Choroid plexus epithelial cell (primary cell): ENCODE results near the gene SMIM32.

Experiments
- DNase-seq: peaks from one replicate; pipeline ENCODE4 v3.0.0-alpha.2; 2010; ENCODE audit warnings: low read depth
- H3K4me3 ChIP-seq: 2 replicates; pipeline ENCODE4 v1.5.1; 2011; ENCODE audit warnings: low read depth, mild to moderate bottlenecking, control low read depth, low read length, moderate library complexity
- TF ChIP-seq, protein P1 (sequence below): conservative IDR thresholded peaks from 2 replicates; pipeline ENCODE4 v1.5.1; 2011; ENCODE audit warnings: low read depth, mild to moderate bottlenecking, control low read depth, inconsistent platforms, low read length, moderate library complexity

The SMIM32 gene

DNA sequence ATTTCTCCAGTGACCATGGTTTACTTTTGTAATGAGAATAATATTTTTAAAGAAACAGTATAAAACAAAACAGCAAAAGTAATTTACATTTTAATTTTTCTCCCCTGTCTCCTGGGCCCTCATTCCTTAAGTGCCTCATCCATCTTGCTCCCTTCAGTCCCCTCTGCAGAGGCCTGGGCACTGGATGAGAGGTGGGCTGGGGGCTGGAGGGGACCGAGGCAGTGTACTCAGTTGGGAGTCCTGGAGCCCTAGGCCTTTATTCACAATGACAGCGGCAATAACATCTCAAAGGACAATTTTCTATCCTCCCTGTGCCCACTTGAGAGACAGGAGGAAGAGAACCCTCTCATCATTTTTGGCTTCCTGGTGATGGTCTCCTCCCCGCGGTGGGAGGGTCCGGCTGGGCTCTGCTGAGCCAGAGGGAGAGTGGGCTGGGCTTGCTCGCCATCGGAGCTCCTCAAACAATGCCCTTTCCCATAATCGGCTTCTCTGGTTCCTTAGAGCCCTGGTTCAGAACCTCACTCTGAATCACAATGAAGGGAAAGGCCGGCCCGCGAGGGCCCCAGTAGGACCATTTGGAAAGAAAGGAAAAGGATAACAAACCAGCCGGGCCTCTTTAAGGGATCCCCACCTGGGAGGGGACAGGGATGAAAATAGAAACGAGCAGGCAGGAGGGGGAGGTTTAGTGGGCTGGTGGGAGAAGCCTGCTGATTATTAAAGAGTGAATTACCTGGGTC lies 9.7 kb upstream of the SMIM32 start:
- H3K4me3 ChIP-seq = no peak overlapping the region
- DNase-seq = no peak
- TF ChIP-seq, protein P1, sequence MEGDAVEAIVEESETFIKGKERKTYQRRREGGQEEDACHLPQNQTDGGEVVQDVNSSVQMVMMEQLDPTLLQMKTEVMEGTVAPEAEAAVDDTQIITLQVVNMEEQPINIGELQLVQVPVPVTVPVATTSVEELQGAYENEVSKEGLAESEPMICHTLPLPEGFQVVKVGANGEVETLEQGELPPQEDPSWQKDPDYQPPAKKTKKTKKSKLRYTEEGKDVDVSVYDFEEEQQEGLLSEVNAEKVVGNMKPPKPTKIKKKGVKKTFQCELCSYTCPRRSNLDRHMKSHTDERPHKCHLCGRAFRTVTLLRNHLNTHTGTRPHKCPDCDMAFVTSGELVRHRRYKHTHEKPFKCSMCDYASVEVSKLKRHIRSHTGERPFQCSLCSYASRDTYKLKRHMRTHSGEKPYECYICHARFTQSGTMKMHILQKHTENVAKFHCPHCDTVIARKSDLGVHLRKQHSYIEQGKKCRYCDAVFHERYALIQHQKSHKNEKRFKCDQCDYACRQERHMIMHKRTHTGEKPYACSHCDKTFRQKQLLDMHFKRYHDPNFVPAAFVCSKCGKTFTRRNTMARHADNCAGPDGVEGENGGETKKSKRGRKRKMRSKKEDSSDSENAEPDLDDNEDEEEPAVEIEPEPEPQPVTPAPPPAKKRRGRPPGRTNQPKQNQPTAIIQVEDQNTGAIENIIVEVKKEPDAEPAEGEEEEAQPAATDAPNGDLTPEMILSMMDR = no peak

DNA sequence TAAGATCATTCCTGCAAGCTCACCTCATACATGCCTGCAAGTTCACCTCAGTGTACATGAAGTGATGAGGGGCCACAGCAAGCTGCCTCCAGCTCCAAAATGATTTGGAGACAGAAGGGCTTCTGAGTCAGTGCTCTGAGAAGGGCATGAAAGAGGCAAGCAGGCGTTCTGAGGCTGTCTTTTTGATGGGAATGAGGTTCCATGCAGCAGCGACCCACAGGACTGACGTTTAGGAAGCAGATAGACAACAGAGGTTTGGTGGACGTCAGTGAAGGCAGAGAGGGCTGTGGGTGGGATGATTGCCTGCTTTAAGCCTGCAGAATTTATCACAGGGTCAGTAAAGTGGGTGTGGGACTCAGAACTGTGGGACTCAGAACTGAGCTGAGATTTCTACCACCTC lies 8.9 kb upstream of the SMIM32 start:
- DNase-seq = no peak
- TF ChIP-seq, protein P1 = no peak
- no peak overlapping the region for H3K4me3 ChIP-seq

DNA sequence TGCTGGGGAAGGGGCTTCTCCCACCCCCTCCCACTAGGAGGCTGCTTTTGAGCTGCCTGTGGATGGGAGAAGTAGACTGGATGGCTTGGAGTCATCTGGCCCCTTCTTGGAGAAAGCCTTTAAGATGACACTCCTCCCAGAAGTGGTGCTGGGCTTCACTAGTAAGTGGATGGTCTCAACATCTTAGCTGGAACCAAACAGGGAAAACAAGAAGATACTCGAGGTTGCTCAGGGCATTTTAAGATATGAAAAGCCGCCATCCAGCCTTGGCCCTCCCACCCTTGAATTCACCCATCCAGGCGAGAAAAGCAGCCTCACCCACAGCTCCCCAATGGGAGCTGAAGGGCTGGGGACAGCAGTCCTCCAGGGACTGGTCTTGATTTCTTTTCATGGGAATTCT lies 7.8 kb upstream of the SMIM32 start:
- TF ChIP-seq, protein P1 = no peak

GRCh38 chr5:136200130-136200529 lies 7.2 kb upstream of the SMIM32 start:
- no peak for DNase-seq
- TF ChIP-seq, protein P1 = no peak
- H3K4me3 ChIP-seq = no peak overlapping the region

More for the DNA sequence above, 7.8 kb upstream of the SMIM32 start:
- DNase-seq = no peak
- H3K4me3 ChIP-seq = no peak overlapping the region

DNA sequence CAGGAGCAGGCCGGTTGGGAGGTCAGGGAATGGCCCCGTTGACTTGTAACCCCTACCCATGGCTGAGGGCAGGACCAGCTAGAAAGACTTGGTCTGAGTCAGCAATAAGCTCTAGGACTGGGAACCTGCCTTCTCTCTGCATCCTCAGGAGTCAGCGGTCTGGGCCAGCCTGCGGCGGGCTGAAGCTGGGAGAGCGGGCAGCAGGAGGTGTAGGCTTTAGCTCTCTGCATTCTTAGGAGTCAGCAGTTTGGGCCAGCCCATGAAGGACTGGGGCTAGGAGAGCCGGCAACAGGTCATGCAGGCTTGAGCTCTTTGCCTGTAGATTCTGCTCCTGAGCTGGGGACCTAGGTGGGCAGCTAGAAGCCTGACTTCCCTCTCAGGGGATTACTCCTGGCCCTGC lies 6.4 kb upstream of the SMIM32 start:
- H3K4me3 ChIP-seq = no peak overlapping the region
- TF ChIP-seq, protein P1 = no peak
- no peak for DNase-seq

GRCh38 chr5:136198453-136198852 lies 5.5 kb upstream of the SMIM32 start:
- TF ChIP-seq, protein P1 = no peak
- H3K4me3 ChIP-seq = no peak overlapping the region
- no peak for DNase-seq

DNA sequence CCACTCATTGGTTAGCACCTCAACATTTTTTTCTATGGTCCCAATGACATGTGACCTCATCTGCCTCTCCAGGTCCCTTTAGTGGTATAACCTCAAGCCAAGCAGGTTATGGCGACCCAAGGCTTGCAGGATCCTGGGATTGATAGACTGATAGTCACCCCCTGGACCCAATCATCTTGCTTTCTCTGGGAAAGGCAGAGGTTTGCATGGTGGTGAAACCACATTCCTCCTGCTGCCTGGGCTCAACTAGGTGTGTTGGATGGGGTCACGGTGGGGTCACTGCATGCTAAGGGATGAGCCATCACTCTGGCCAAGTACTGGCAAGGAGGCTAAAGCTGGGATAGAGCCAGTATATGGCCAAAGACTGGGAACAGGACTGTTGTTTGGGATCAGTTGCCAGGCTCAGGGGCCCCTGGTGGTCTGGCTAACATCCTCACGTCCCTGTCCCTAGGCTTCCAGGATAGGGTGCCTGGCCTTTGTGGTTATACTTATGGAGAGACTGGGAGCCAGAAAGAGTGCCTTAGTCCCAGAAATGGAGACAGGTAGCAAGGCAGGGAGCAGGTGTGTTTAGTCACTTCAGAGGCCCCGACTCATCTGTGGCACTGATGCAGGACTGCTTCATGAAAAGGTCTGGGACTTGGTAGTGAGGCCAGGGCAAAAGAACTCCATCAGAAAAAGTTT lies 4.6 kb upstream of the SMIM32 start:
- no peak for DNase-seq
- H3K4me3 ChIP-seq = no peak overlapping the region
- TF ChIP-seq, protein P1 = no peak
